GM18951 (cell line): ENCODE data around the gene IL37.
A peak's percentile ranks its signal among the peaks of the same experiment; 100 is the strongest.
"Not testable (repeated sequence)": the region's sequence is repeated elsewhere in the genome, so short reads cannot be mapped to it uniquely, and the experiment has no call there.

ENCODE experiments used
- POLR2A ChIP-seq: IDR thresholded peaks from 4 replicates; pipeline ENCODE4 v1.6.1; 2011; ENCODE audit warnings: mild to moderate bottlenecking; ENCODE audit not compliant: insufficient read length, insufficient read depth; ENCODE audit errors: extremely low read depth
- in situ Hi-C: fragments of 300-500 bp; cut with MboI; formaldehyde crosslinking; loops from one replicate; pipeline ENCODE4 v1.12.0; 2022; ENCODE audit warnings: low sequenced_read_pairs, mixed read lengths, inconsistent platforms; ENCODE audit not compliant: unreplicated experiment

IL37 gene

DNA sequence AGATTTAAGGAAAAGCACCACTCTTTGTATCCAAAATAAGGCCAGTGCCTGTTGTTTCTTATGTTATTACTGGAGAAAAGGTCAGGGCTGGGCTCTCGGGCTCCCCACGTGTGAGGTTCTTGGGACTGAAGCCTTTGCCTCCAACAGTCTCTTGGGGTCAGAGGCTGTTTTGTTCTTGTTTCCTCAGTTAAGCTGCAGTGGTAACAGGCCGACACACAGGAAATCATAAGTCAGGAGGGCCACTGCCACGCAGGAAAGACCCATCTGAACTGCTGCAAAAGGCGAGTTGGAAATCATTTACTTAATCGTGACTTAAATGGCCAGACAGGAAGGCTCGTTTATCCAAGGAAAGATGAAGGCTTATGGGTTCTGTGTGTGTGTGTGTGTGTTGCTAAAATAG, 30.3 kb upstream of the IL37 start:
- in situ Hi-C loops, result no loop called here

DNA sequence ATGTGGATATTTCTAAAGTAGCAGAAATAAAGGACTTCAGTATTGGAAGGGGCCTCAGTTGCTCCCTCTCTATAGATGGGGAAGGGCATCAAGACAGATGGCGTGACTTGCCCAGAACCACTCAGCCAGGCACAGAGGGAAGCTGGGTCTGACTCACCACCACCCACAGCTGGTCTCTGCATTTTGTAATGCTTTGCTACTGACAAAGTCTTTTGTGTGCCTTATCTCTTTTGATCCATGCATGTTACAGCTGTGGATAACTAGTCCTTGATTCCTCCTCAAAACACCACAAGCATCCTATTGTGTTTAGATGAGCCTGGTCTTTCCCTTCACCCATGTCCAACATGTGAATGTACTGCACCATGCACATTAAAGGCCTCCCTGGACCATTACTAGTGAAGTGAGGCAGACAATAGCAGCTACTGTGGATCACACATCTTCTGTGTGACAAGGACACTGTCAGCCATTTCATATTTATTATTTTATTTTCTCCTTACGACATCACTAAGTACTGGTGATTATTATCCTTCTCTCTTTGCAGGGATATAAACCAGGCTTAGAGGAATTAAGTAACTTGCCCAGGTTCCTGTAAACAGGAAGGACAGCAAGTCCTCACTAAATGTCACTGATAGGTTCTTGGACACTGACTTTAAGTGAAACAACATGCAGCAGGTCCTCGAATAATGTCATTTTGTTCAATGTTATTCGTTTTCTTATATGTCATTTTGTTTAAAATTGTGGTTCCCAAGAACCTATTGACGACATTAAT, 29.6 kb upstream of the IL37 start:
- in situ Hi-C loops, result no loop called here
- peak; percentile 9 for TF ChIP-seq POLR2A

More for the DNA sequence above, 30.3 kb upstream of the IL37 start:
- TF ChIP-seq POLR2A, result peak; percentile 5

DNA sequence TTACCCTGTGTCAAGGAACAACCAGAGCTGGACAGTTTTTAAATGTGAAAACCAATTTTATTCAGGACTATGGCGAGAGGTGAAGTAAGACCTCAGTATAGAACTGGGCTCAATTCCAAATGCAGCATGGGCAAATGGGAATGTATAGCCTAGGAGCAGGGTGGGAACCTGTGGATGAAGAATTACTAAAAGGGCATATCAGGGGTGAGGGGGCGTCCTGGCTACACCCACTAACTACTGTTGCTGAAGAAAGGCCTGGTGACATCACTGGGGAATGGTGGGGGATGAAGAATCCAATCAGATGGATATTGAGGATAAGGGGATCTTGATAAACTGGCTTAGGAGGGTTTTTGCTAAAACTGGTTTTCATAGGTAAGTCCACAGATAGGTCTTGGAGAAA, 27.3 kb upstream of the IL37 start:
- no peak for TF ChIP-seq POLR2A
- in situ Hi-C loops, result no loop called here

- in situ Hi-C loops, result no loop called here
- TF ChIP-seq POLR2A, result no peak
These were observed 26.0 kb upstream of the IL37 start for GRCh38 chr2:112884869-112885505.

- no peak for TF ChIP-seq POLR2A
- in situ Hi-C loops, result no loop called here
These were observed 25.5 kb upstream of the IL37 start for GRCh38 chr2:112885506-112885902.

DNA sequence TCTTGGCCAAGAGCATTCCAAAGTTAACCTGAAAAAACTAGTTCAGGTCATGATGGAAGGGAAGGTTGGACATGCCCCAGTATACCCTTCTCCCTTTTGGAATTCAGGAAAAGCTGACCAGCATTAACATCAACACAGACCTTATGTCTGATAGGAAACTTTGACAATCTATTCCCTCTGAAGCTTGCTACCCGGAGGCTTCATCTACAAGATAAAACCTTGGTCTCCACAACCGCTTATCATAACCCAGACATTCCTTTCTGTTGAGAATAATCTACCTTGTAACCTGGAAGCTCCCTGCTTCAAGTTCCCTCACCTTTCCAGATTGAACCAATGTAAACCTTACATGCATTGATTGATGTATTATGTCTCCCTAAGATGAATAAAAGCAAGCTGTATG, 24.7 kb upstream of the IL37 start:
- in situ Hi-C loops, result no loop called here
- TF ChIP-seq POLR2A, result no peak

GRCh38 chr2:112887964-112888749, 22.8 kb upstream of the IL37 start:
- TF ChIP-seq POLR2A, result no peak
- in situ Hi-C loops, result no loop called here

GRCh38 chr2:112889976-112890375, 21.0 kb upstream of the IL37 start:
- in situ Hi-C loops, result no loop called here
- TF ChIP-seq POLR2A, result no peak

- in situ Hi-C loops, result no loop called here
- no peak for TF ChIP-seq POLR2A
These were observed 19.6 kb upstream of the IL37 start for GRCh38 chr2:112891385-112891831.

DNA sequence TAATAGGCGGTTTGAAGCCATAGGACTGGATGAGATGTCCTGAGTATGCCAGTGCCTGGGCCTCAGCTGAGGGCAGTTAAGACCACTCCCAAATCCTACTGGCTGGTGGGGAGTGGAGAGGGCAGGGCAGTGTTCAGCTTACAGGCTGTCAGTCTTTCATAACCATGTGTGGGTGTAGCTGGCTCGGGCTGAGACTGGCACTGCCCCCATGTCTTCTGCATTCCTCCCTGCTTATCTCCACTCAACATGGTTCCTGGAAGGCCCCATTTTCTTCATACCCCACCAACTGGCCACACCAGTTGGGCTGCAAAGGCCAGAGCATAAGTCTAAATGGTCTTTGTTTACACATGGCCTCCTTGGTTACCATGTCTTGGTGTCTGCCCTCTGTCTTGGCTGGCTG, 17.2 kb upstream of the IL37 start:
- in situ Hi-C loops, result no loop called here

DNA sequence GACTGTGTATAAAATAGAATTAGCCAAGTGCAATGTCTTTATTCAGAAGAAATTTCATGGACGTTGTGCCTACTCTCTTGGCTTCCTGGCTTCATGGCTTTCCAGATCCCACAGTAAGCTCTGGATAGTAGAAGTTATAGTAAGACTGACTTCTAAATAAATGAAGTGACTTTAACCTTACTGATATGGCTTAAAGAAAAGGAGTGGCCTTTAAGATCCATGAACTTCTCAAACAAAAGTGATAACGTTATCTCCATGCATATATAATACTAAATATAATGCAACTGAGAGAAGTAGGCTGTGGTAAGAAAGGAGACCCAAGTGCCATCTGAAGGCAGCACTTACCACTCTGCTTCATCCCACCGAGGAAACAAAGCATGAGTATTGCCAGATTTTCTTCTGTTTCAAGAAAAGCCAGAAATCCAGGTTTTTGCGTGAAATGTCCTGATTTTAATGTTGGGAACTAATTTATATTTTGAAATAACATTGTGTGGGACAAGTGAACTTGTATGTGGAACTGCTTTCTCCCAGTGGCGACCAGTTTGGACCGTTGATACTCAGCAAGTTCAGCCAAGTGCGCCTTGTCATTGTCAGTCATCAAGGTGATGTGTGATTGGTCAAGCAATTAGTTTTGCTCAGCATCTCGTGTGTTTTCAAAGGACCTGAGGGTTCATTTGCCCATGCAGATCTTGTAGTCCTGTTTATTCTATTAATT, 13.9 kb upstream of the IL37 start:
- in situ Hi-C loops, result no loop called here
- TF ChIP-seq POLR2A, result no peak

More for the DNA sequence above, 17.2 kb upstream of the IL37 start:
- TF ChIP-seq POLR2A, result no peak

DNA sequence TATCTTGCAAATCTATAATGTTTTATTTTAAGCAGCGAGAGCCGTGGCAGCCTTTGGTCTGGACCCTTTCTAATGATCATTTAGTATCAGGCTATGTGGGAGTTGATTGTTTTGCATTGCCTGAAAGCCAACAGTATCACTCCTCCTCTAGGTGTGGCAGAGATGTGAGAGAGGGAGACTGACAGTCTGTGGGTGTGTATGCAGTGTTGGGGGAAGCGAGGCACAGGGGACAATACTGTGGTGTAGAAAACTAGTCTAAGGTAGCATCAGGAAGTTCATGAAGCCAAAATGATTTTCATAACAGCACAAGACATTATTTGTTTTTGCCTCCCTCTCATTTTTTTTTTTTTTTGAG, 13.4 kb upstream of the IL37 start:
- in situ Hi-C loops, result no loop called here
- TF ChIP-seq POLR2A, result no peak

DNA sequence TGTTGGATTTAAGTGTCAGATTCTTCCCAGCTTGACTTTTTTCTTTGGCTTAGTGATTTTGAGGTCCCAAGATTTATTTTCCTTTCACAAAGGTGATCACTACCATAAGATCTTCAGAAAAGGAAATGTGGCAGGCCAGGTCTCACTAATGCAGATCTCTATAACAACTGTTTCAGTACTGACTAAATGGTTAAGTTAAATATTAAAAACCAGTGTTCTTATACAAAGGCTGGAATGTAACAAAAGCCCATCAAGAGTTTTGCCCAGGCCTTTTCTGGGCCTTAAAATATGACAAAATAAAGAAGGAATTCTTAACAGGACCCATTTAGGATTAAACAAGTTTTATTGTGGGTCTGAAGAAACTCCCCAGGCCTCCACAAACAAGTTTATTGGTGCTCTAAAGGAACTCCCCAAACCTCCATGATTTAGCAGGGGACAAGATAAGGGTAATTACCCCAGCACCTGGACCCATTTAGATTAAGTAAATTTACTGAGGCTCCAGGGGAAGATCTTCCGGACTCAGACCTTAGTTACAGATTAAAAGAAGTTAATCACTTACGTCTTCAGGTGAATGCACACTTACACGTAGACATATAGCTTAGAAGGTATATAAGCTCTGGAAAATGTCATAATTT, 9.4 kb upstream of the IL37 start:
- in situ Hi-C loops, result not testable (repeated sequence)
